ENCODE measurements around the gene FBN1. TPM values are rescaled to one million over a fixed set of nuclear protein-coding genes. Genes with fewer than 3 reads are reported as not detected.

FBN1 gene
- total RNA-seq, 1 experiment from 2014 or later, result 18.1 TPM

DNA sequence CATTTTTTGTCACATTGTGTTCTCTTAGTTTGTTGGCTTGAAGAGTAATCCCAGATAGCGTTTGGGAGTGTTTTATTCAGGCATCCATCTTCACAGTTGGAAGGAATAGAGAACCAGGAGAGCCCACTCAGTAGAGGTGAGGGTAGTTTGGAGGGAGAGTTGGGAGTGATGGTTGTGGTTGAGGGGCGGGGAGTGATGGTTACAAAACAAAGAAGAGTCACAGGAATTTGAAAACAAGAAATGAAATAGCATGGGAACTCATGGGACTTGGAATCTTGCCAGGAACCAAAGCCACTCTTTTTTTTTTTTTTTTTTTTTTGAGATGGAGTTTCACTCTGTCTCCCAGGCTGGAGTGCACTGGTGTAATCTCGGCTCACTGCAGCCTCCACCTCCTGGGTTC, 278.0 kb downstream of the FBN1 start:
- no peak for DNase-seq (ENCODE audit: low spot score)

DNA sequence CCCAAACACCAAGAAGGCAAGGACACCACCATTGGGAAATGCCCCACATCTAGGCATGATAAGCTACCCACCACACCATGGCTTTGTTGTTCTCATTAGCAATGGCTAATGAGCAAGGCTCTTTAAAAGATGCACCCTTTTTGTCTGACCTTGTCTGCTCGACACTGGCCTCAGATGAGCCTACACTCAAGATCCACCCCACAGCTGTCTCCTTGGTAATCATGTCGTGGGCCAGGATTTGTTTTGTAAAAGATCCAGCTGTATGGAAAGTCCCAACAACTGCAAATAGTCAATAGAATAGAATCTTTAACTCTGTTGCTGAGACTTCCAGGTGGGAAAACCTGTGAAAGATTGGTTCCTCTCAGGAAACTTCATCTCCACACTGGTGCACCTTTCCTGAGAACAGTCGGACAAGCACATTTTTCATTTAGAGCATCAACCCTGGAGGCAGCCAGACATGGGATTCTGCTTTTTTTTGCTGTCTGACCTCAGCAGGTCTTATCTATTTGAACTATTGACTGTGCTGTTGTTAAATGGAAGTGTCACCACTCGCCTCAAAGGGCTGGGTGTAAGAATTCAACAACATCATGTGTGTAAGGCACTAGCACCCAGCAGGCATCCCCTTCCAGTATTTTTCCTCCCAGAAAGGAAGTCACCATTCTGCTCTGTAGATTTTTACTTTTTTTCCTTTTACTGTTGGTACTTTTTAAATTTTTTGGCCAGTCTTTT, 278.8 kb downstream of the FBN1 start:
- DNase-seq (ENCODE audit: low spot score), result no peak

DNA sequence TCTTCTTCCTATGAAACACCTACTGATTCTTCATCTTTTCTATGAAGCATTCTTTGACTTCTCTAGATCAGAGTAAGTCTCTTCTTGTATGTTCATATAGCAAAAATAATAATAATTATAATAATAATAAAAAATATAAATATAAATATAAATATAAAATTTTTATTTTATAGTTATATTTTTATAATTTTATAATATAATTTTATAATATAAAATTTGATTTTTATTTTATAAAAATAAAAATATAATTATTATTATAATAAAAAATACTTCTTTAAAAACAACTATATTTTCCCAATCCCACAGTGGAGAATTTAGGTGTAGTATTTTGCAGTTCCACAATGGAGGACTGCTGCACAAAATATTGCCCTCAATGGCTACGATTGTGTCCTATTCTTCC, 279.9 kb downstream of the FBN1 start:
- DNase-seq (ENCODE audit: low spot score), result no peak

DNA sequence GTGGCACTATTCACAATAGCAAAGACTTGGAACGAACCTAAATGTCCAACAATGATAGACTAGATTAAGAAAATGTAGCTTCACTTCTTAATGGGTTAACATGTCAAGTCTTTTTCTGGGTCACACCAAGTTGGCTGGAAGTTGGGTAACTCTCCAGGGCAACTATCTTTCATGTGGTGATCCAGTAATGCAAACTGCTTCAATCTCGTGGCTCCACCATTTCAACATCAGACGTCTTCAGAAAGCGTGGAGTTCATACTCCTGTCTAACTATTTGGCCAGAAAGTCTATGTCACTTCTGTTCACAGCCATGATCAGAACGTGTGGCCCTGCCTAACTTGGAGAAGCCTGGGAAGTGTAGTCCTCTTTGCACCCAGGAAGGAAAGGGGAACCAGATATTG, 282.0 kb downstream of the FBN1 start:
- no peak for DNase-seq (ENCODE audit: low spot score)

DNA sequence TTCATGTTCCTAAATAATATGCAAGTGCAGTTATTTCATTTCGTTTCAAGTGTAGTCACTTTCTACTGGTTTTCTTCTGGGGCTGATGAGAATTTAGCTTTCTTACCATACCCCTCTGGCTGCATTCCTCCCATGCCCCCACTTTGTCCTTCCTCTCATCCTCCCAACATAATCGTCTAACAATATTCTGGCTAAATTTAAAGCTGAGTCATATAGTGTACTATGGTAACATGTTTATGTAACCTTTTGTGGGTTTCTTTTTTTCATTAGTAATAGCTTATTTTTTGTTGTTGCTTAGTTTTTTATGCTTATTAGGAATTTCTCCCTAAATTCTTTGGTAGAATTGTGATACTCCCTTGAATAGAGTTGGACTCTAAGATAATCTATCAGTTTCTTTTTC, 283.8 kb downstream of the FBN1 start:
- no peak for DNase-seq (ENCODE audit: low spot score)

DNA sequence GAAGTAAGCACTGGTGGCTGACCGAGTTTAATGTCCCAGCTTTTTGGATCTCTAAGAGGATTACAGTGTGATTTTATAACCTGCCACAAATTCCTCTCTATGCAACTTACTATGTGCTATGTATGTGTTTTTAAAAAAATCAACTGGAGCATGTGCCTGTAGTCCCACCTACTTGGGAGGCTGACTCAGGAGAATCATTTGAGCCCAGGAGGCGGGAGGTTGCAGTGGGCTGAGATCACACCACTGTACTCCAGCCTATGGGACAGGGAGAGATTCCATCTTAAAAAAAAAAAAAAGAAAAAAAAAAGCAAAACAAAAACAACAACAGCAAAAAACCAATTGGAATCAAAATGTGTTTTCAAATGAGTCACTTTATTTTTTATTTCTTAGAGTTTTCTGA, 284.7 kb downstream of the FBN1 start:
- DNase-seq (ENCODE audit: low spot score), result peak; percentile 83

Other genes with a start within 250 kb of the FBN1 start
- 6.2 and 9.7 TPM in 2 replicates for gene CEP152, start 165.4 kb upstream of the FBN1 start, total RNA-seq (2014; rRNA removed; shearing (Covaris generic))
- gene EID1, start 232.4 kb upstream of the FBN1 start, total RNA-seq (2014; rRNA removed; shearing (Covaris generic)), result 343 and 403 TPM in 2 replicates

Data from H4 (cell line).